H1 (cell line): Measurements from ENCODE around the gene TMEM51. TPM values are rescaled to one million over a fixed set of nuclear protein-coding genes. Genes with fewer than 3 reads are reported as not detected.
A peak's percentile ranks its signal among the peaks of the same experiment; 100 is the strongest.

Experiments used
- CTCF ChIA-PET: fragments of 300-600 bp; sonication (Branson Sonifier 250); formaldehyde crosslinking; loops from one replicate; lab custom pipeline; 2021; ENCODE audit not compliant: partially characterized antibody; lab: Charles Lee
- POLR2A ChIA-PET: fragments of 300-600 bp; sonication (Branson Sonifier 250); formaldehyde crosslinking; loops from one replicate; lab custom pipeline; 2021; ENCODE audit warnings: inconsistent platforms; ENCODE audit not compliant: partially characterized antibody; lab: Charles Lee
- DNase-seq, 2 experiments: peaks; one replicate each; pipeline versions ENCODE4 v3.0.0 to v3.0.0-alpha.2; 2010 to 2022; ENCODE audit warnings: low spot score in 2 of 2, low read depth in 1 of 2, mixed read lengths in 1 of 2
- FAIRE-seq: peaks from 2 replicates; lab custom pipeline; 2011; peaks lifted over from hg19 to GRCh38; lab: Jason Lieb, UNC
- H2AFZ ChIP-seq: 2 replicates; pipeline ENCODE4 v1.8.1; 2012; ENCODE audit warnings: low read length, inconsistent platforms
- H2AK5ac ChIP-seq: 2 replicates; pipeline ENCODE4 v1.6.1; 2013; ENCODE audit warnings: low read depth, low read length
- H2BK120ac ChIP-seq: replicated peaks from 2 replicates; pipeline ENCODE3; 2013; ENCODE audit warnings: low read depth, low read length, inconsistent platforms
- H2BK12ac ChIP-seq: 2 replicates; pipeline ENCODE4 v1.6.1; 2013; ENCODE audit warnings: low read depth, low read length
- H2BK15ac ChIP-seq: 2 replicates; pipeline ENCODE4 v1.6.1; 2013; ENCODE audit warnings: low read length
- H2BK20ac ChIP-seq: 2 replicates; pipeline ENCODE4 v1.6.1; 2013; ENCODE audit warnings: low read length
- H2BK5ac ChIP-seq: 2 replicates; pipeline ENCODE4 v1.6.1; 2013; ENCODE audit warnings: low read depth, low read length
- H3K14ac ChIP-seq: 2 replicates; pipeline ENCODE4 v1.6.1; 2013; ENCODE audit warnings: inconsistent platforms; ENCODE audit not compliant: insufficient read length
- H3K18ac ChIP-seq: 2 replicates; pipeline ENCODE4 v1.6.1; 2013; ENCODE audit warnings: low read length; ENCODE audit errors: extremely low read depth
- H3K23ac ChIP-seq: 2 replicates; pipeline ENCODE4 v1.6.1; 2013; ENCODE audit warnings: inconsistent platforms; ENCODE audit not compliant: insufficient read length
- H3K23me2 ChIP-seq: 2 replicates; pipeline ENCODE4 v1.6.1; 2013; ENCODE audit warnings: low read depth, low read length
- H3K27ac ChIP-seq: 2 replicates; pipeline ENCODE4 v1.6.1; 2011; ENCODE audit warnings: low read depth, low read length, inconsistent platforms
- H3K27me3 ChIP-seq, 4 experiments: replicated peaks in 1 of 4; 1 replicate in 1 of 4; 2 replicates in 3 of 4; pipeline versions ENCODE4 v1.6.1 to v1.8.1; 2011 to 2013; ENCODE audit warnings: low read length in 3 of 4, mild to moderate bottlenecking in 3 of 4, inconsistent platforms in 2 of 4, mixed read lengths in 2 of 4, moderate library complexity in 1 of 4; ENCODE audit not compliant: control insufficient read depth in 3 of 4, insufficient read depth in 3 of 4; ENCODE audit errors: extremely low read depth in 1 of 4
- H3K36me3 ChIP-seq, 4 experiments: 2 replicates each; pipeline versions ENCODE4 v1.6.1 to v1.8.1; 2011 to 2013; ENCODE audit warnings: mild to moderate bottlenecking in 4 of 4, low read length in 3 of 4, moderate library complexity in 2 of 4, control low read depth in 1 of 4, inconsistent platforms in 1 of 4; ENCODE audit not compliant: insufficient read depth in 4 of 4, control insufficient read depth in 2 of 4
- H3K4ac ChIP-seq: replicated peaks from 2 replicates; pipeline ENCODE3; 2013; ENCODE audit warnings: low read length, low read depth, mixed read lengths, inconsistent platforms; ENCODE audit not compliant: insufficient read length
- H3K4me1 ChIP-seq, 4 experiments: replicated peaks in 1 of 4; 1 replicate in 1 of 4; 2 replicates in 3 of 4; pipeline versions ENCODE4 v1.6.1 to v1.8.1; 2011 to 2013; ENCODE audit warnings: low read length in 3 of 4, inconsistent platforms in 2 of 4, mixed read lengths in 1 of 4; ENCODE audit not compliant: insufficient read depth in 4 of 4, control insufficient read depth in 3 of 4
- H3K4me2 ChIP-seq, 2 experiments: 2 replicates each; pipeline versions ENCODE4 v1.6.1 to v1.8.1; 2011 to 2013; ENCODE audit warnings: low read depth in 2 of 2, low read length in 2 of 2, control low read depth in 1 of 2, inconsistent platforms in 1 of 2, mild to moderate bottlenecking in 1 of 2; ENCODE audit not compliant: insufficient read depth in 1 of 2
- H3K4me3 ChIP-seq, 4 experiments: fragments of 200-600, 300-600 bp in 1 of 4; sonication (generic), shearing (Covaris generic), sonication (Bioruptor Twin) in 1 of 4; 2 replicates each; pipeline versions ENCODE4 v1.5.1 to v1.8.1; 2011 to 2016; ENCODE audit warnings: low read length in 4 of 4, low read depth in 3 of 4, control low read depth in 2 of 4, inconsistent platforms in 2 of 4, mild to moderate bottlenecking in 2 of 4, mixed read lengths in 1 of 4, moderate library complexity in 1 of 4; ENCODE audit not compliant: insufficient read depth in 2 of 4; ENCODE audit errors: extremely low read depth in 1 of 4
- H3K56ac ChIP-seq: replicated peaks from 2 replicates; pipeline ENCODE3; 2013; ENCODE audit warnings: low read depth, mild to moderate bottlenecking, mixed read lengths, low read length, inconsistent platforms; ENCODE audit not compliant: insufficient read length
- H3K79me1 ChIP-seq: 2 replicates; pipeline ENCODE4 v1.6.1; 2013; ENCODE audit warnings: low read depth, low read length, control low read depth
- H3K79me2 ChIP-seq, 2 experiments: 2 replicates each; pipeline versions ENCODE4 v1.6.1 to v1.8.1; 2012 to 2013; ENCODE audit warnings: low read length in 2 of 2, mild to moderate bottlenecking in 2 of 2, inconsistent platforms in 1 of 2; ENCODE audit not compliant: insufficient read depth in 2 of 2, control insufficient read depth in 1 of 2
- H3K9ac ChIP-seq, 4 experiments: replicated peaks in 1 of 4; 1 replicate in 1 of 4; 2 replicates in 3 of 4; pipeline versions ENCODE4 v1.6.1 to v1.8.1; 2011 to 2013; ENCODE audit warnings: low read depth in 3 of 4, low read length in 3 of 4, control low read depth in 2 of 4, mild to moderate bottlenecking in 2 of 4, moderate library complexity in 2 of 4, inconsistent platforms in 1 of 4; ENCODE audit errors: extremely low read depth in 1 of 4
- H3K9me3 ChIP-seq, 2 experiments: 2 replicates each; pipeline versions ENCODE4 v1.6.1 to v1.8.1; 2012 to 2013; ENCODE audit warnings: mild to moderate bottlenecking in 2 of 2, moderate library complexity in 2 of 2, control low read depth in 1 of 2, inconsistent platforms in 1 of 2, low read depth in 1 of 2, low read length in 1 of 2, mixed read lengths in 1 of 2; ENCODE audit not compliant: insufficient read depth in 2 of 2
- H4K20me1 ChIP-seq, 2 experiments: replicated peaks in 1 of 2; 2 replicates each; pipeline versions ENCODE3 to v1.8.1; 2011 to 2013; ENCODE audit warnings: inconsistent platforms in 2 of 2, low read length in 2 of 2, mild to moderate bottlenecking in 1 of 2; ENCODE audit not compliant: insufficient read depth in 2 of 2, control insufficient read depth in 1 of 2
- H4K5ac ChIP-seq: 2 replicates; pipeline ENCODE4 v1.6.1; 2013; ENCODE audit warnings: low read length, low read depth, mixed read lengths, inconsistent platforms; ENCODE audit not compliant: insufficient read length
- H4K8ac ChIP-seq: 2 replicates; pipeline ENCODE4 v1.8.0; 2013; ENCODE audit warnings: mild to moderate bottlenecking, moderate library complexity, low read length, inconsistent platforms; ENCODE audit not compliant: insufficient read depth; ENCODE audit errors: extremely low read depth
- H4K91ac ChIP-seq: replicated peaks from 2 replicates; pipeline ENCODE3; 2013; ENCODE audit warnings: low read length, mixed read lengths, inconsistent platforms; ENCODE audit not compliant: insufficient read length
- POLR2A ChIP-seq, 2 experiments: IDR thresholded peaks; 1 replicate in 1 of 2; 2 replicates in 1 of 2; pipeline ENCODE4 v1.6.1; 2011; ENCODE audit warnings: low read depth in 2 of 2, low read length in 2 of 2, mild to moderate bottlenecking in 2 of 2; ENCODE audit errors: control extremely low read depth in 1 of 2
- WGBS, 2 experiments: shearing (Covaris generic) in 1 of 2; methylation state at CpG; one replicate each; pipeline versions ENCODE4 v1.1.6 to v1.1.7; 2013 to 2015; ENCODE audit warnings: low lambda C conversion rate in 2 of 2, mixed read lengths in 2 of 2, inconsistent platforms in 1 of 2, low coverage in 1 of 2, missing lambda C conversion rate in 1 of 2; ENCODE audit not compliant: insufficient replicate concordance in 2 of 2, insufficient coverage in 1 of 2, insufficient read length in 1 of 2; ENCODE audit errors: extremely low coverage in 1 of 2, missing lambda C conversion rate in 1 of 2; 5-methylcytosine and 5-hydroxymethylcytosine counted together
- polyA plus RNA-seq, 7 experiments: library from polyadenylated mRNA; depleted of rRNA in 3 of 7; stranded (reverse) in 5 of 7; unstranded in 2 of 7; fragments of >200 nt in 5 of 7; fragments of 200-250 nt in 2 of 7; gene quantifications; 1 replicate in 5 of 7; 2 replicates in 1 of 7; 4 replicates in 1 of 7; pipeline versions ENCODE4 v1.2.1 to v1.2.3, GENCODE V29; 2011 to 2013; ENCODE audit warnings: missing spikeins in 2 of 7, mixed read lengths in 2 of 7
- total RNA-seq: library from RNA; stranded (reverse); fragmentation: NEBNext Ultra II Directional; extraction: Animal tissue kit (Norgen Biotek cat#: 25700); gene quantifications from 2 replicates; pipeline ENCODE4 v1.2.1, GENCODE V29; 2021

The TMEM51 gene
- total and polyA plus RNA-seq, 2 of the 8 experiments (the other 6 are each of a cell fraction or from before 2014, with no cell fraction given) = 9.9 to 10.7 TPM

- Histone ChIP-seq H2AFZ (no peak overlapping the region), H3K4me3 (peak overlapping the region in 2 of 4 experiments; percentile 84; a peak in 2 of 8 replicates), H3K9ac (no peak overlapping the region), H4K8ac (no peak overlapping the region), H2AK5ac (no peak overlapping the region), H3K4me2 (peak overlapping the region; percentile 84 to 87), H2BK5ac (no peak overlapping the region), H3K23me2 (peaks cover 14% of the 10 kb centered on the region; the same call in 1 of the 2 replicates), H2BK15ac (no peak overlapping the region), H2BK20ac (no peak overlapping the region)
- DNase-seq (no peak), FAIRE-seq (no peak)
- TF ChIP-seq POLR2A (IDR thresholded peaks at IDR 0.05; ENCODE audit: control extremely low read depth in 1 of 2, low read depth in 2 of 2, low read length in 2 of 2) = no peak
- TF ChIP-seq, all 59 proteins: peak for 0
- H4K5ac ChIP-seq = no peak overlapping the region
- H3K56ac ChIP-seq = no peak overlapping the region
- no peaks in the 10 kb centered on the region for H3K36me3 ChIP-seq
- ChIA-PET CTCF (interaction anchor here (0.6 to 6.6 kb wide), 5 partner anchors 10 to 118 kb away, joined by 4 to 83 read pairs (median 4); no protein-coding TSS in a partner anchor), POLR2A (interaction anchor here (0.6 kb wide), 1 partner anchor 9 kb away, joined by 5 read pairs; no protein-coding TSS in a partner anchor)
- H3K14ac ChIP-seq = no peak overlapping the region
- no peak overlapping the region; the same call in 1 of the 2 replicates for H3K18ac ChIP-seq
- no peak overlapping the region for H4K91ac ChIP-seq
- H3K4ac ChIP-seq = no peak overlapping the region
- H2BK12ac ChIP-seq = no peak overlapping the region
- H3K27ac ChIP-seq = no peak overlapping the region
- peaks cover 11% of the 10 kb centered on the region in 2 experiments for H4K20me1 ChIP-seq
- H3K9me3 ChIP-seq = no peaks in the 10 kb centered on the region
- peaks cover 0 to 23% (median 9%) of the 10 kb centered on the region in 4 experiments; a peak in 6 of 7 replicates for H3K27me3 ChIP-seq
- no peak overlapping the region for H3K23ac ChIP-seq
- H3K79me1 ChIP-seq = peaks cover 3% of the 10 kb centered on the region; the same call in 1 of the 2 replicates
- no peak overlapping the region for H2BK120ac ChIP-seq
- peaks cover 0 to 35% of the 10 kb centered on the region in 2 experiments; a peak in 3 of 4 replicates for H3K79me2 ChIP-seq
- WGBS, 2 experiments = 84% methylated on average over 4 of the region's 5 CpGs; no CpG with 5 or more reads in 1 of the 2 experiments
- H3K4me1 ChIP-seq = peaks cover 3 to 15% (median 8%) of the 10 kb centered on the region in 4 experiments
These were observed 1.6 kb downstream of the TMEM51 start for GRCh38 chr1:15155191-15155590.
